HG03064 (cell line): ENCODE results near the gene PLA2G3.
"Not testable (repeated sequence)": the region's sequence is repeated elsewhere in the genome, so short reads cannot be mapped to it uniquely, and the experiment has no call there.

Source experiments
- ATAC-seq: cut with Tn5 transposase; IDR thresholded peaks from one replicate; pipeline ENCODE4 v1.9.1; 2021; ENCODE audit warnings: low read depth; ENCODE audit not compliant: unreplicated experiment

PLA2G3 gene

DNA sequence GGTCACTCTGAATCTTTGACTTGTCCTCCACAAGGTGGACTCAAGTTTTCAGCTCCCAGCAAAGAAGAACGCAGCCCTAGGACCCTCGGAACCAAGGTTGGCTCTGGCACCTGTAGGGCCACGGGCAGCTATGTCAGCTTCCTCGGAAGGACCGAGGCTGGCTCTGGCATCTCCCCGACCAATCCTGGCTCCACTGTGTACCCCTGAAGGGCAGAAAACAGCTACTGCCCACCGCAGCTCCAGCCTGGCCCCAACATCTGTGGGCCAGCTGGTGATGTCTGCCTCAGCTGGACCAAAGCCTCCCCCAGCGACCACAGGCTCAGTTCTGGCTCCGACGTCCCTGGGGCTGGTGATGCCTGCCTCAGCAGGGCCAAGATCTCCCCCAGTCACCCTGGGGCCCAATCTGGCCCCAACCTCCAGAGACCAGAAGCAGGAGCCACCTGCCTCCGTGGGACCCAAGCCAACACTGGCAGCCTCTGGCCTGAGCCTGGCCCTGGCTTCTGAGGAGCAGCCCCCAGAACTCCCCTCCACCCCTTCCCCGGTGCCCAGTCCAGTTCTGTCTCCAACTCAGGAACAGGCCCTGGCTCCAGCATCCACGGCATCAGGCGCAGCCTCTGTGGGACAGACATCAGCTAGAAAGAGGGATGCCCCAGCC lies 15.4 kb downstream of the PLA2G3 start:
- ATAC-seq: no peak

DNA sequence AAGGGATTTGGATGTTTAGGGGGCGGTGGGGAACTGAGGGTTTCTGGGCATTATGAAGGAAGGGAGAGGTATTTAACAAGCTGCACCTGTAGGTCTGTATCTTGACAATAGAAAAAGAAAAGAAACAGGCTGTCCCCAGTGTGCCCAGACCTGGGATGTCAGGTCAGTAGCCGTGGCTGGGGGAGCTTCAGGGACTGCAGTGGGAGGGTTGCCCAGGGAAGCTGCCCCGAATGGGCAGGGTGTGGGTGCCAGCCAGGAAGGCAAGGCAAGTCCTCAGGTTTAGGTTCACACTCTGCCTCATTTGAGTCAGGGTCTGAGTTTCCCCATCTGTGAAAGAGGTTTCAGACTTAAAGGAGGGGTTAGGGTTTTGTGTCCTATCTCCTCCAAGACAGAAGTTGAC lies 16.0 kb downstream of the PLA2G3 start:
- no peak for ATAC-seq

DNA sequence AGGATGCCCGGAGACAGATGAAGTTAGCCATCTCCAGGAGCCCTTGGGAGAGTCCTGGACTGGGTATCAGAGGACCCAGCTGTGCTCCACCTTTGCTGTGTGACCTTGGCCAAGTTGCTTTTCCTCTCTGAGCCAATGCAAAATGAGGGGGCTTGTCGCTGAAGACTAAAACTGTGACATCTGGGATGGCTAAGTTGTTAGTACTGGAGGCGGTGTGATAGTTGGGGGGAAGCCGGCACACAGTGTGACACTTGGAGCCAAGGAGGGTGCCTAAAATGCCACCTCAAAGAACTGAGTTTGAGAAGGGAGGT lies 17.1 kb downstream of the PLA2G3 start:
- ATAC-seq: no peak

DNA sequence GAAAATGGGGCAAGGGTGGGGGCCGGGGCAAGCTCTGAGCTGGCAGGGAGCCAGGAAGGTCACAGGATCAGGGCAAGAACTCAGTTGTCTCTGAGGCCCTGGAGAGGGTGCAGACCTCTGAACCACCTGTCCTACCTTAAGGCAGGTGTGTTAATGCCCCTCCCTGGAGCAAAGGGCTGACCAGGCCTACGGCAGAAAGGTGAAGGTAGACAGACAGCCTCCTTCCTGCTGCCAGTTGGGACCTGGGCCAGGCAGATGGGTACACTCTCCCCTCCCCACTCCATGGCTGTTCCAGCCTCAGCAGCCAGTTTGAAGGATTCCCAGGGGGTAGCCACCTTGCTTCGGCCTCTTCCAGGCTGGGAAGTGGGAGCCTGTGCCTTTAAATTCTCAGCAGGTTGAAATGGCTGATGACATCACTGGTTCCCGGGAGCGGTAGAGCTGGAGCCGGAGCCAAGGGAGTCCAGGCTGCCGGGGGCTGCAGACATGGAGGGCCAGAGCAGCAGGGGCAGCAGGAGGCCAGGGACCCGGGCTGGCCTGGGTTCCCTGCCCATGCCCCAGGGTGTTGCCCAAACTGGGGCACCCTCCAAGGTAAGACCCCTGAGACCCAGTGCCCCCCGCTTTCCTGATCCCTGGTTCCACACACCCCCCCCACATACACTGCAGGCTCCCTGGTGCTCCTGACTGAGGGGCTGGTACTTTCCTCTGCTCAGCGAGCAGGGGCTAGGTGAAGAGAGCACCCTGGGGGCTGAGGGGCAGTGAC lies 17.6 kb downstream of the PLA2G3 start, which contains the start of gene INPP5J:
Gene INPP5J, plus strand, starts transcription at position 435 of the 760 bp plus-strand sequence. Its CDS starts 49 bp downstream, at position 484.
- no peak for ATAC-seq

DNA sequence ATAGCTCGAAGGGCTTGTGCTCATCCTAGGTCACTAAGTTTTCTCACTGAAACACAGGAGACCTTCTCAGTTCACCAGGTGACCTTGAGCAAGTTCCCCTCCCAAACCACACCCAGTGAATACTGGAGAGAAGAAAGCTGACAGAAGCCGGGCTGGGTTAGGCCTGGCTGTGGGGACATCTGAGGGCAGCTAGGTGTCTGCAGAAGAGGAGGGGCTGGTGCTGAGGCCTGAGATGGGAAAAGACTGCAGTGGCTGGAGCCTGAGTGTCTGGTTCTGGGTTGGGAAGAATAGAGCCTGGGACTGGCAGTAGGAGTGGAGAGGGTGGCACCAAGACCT lies 18.1 kb downstream of the PLA2G3 start:
- no peak for ATAC-seq

DNA sequence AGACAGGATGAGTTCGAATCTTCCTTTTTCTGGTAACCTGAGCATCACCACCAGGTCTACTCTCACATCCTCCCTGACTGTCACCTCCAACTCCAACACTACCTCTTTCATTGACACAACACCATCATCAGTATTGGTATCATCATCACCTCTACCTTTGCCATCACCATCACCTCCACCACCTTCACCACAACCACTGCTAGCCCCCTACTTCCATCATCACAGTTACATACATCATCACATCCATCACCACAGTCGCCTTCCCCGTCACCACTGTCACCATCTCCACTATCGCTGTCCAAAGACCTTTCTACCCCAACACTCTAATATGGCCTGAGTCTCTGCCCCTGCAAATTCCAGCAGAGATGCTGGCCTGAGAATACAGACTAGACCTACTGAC lies 18.9 kb downstream of the PLA2G3 start:
- no peak for ATAC-seq

DNA sequence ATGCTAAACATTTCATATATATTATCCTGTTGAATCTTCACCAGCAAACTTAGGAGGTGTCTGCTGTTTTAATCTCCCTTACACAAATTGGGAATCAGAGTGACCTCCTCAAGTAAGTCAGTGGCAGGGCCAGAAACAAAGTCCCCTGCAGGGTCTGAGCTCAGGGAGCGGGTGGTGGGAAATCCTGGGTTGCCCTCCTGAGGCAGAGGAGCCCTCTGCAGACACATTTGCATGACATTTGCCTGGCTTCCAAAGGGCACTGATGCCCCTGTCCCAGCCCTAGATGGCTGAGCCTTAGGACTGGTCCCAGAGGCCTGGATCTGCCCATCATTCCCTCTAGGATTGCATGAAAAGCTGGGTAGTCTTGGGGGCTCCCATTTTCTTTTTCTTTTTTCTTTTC lies 19.7 kb downstream of the PLA2G3 start:
- ATAC-seq: no peak

DNA sequence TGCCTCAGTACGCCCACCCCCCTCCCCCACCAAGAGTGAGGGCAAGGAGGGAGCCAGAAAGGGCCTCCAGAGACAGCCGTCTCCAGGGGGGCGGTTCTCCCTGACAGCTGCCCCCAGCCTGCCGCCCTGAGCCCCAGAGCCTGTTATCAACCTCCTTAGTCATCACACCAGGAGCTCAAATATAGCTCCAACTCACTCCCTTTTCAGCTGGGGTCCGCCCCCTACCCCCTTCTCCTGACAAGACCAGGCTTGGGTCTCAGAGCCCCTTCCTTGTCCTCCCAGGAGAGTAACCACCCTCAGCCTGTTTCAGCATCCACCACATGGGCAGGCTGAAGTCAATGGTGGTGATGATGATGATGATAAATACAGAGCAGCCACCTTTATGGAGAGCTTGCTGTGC lies 20.1 kb downstream of the PLA2G3 start:
- ATAC-seq: no peak

DNA sequence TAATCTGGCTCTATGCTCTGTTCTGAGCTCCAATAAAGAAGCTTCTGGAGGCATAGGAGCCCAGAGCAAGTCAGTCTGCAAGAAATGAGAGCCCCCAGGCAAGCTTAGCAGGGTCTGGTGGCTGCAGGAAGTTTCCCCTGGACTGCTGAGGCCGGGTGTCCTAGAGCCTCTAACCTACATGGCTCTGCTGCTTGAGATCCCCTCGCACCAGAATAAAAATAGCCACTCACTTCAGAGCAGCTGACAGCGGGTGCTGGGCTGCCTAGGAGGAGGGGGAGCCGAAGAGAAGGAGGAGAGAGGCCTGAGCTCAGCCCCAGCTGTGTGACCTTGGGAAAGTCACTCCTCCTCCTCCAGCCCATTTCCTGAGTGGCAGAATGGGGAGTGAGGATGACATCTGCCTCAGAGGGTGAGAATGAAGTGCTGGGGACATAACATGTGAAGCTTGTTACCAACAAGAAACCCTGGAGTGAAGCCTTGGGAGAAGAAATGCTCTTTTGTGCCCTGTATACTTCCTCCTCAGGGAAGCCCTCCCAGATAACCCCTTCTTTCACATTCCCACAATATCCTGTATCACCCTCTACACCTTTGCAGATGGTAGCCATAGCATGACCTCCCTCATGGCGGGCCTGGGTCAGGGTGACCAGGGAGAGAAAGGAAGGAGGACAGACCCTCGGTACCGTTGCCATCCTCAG lies 21.1 kb downstream of the PLA2G3 start:
- no peak for ATAC-seq

DNA sequence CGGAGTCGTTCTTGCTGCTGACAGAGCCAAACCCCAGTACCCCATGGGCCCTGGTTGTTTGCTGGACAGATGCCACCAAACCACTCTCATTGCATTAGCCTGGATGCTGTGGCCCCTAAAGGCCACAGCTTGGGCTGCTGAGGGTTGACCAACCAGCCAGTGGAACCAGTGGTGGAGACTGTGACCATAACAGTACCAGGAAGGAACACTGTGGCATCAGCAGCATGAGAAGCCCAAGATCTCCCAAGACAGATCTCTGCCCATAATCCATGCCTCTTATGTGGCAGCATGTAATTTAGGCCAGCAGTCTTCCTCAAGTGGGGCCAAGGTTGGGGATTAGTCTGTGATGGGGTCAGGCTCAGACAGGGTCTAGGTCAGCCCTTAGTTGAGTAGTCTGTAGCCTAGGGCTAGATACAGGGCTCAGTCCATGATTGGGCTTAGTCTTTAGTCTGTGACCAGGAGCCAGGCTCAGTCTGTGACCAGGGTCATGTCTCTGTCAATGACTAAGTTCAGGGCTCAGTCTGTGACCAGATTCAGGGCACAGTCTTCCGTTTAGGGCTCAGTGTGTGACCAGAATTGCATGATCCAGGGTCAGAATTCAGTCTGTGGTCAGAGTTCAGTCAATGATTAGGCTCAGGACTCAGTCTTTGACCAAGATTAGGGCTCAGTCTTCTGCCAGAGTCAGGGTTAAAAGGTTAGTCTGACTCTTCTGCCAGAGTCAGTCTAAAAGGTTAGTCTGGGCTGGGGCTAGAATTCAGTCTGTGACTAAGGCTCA lies 22.1 kb downstream of the PLA2G3 start:
- ATAC-seq: no peak

DNA sequence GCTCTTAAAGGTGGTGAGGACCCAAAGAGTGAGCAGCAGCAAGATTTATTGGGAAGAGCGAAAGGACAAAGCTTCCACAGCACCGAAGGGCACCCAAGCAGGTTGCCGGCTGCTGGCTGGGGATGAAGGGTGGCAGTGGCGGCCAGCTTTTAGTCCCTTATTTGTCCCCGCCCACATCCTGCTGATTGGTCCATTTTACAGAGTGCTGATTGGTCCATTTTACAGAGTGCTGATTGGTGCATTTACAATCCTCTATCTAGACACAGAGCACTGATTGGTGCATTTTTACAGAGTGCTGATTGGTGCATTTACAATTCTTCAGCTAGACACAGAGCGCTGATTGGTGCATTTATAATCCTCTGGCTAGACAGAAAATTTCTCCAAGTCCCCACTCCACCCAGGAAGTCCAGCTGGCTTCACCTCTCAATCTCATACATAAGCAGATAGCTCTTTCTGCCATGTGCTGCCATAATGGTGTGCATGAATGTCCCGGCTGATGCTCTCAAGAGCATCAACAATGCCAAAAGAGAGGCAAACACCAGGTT lies 27.7 kb downstream of the PLA2G3 start:
- ATAC-seq: not testable (repeated sequence)

DNA sequence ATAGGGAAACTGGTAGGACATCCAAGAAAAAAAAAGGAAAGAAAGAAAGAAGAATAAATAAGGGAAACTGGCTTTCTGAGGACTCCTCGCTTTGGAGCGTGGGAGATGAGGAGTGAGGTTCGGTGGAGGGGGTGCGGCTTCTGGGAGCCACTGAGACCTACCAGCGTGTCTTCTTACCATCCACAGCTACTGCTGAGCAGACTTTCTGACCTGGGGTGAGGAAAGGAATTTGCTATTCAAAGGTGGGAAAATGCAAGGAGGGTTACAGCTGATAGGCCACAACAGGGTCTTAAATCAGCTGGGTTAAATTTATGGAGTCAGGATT lies 32.5 kb downstream of the PLA2G3 start:
- ATAC-seq: no peak

DNA sequence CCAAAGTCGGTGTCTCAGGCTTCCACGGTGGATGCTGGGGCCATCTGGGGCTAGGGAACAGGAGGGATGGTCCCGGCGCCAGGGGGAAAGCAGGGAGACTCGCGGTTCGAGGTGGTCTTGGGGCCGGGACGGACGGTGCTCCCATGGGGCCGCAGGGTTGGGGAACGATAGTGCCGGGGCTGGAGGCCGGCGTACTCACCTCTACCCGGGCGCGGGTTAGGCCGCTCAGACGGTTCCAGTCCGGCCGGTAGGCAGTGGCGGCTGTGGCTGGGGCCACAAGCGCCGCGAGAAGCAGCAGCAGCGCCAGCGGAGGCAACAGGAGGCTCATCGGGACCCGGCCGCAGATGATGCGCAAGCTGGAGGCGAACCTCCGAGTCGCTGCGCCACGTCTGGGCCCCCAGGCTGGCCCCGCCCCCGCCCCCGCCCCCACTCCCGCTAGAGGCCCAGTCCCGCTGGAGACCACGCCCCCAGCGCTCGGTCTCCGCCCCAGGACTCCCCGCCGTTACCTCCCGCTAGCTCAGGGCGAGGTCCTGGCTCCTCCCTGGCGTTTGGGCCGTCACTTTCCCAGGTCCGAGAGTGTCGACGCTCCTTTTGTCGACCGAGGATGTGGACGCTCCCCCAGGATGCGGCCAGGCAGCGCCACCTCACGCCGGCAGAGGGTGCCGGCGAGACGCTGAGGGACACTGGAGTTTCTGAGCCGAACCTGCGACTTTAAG lies 33.0 kb downstream of the PLA2G3 start, which contains the start of gene SELENOM:
Gene SELENOM, minus strand, starts transcription at position 391 of the 716 bp plus-strand sequence. Its CDS starts 63 bp downstream, at position 328.
- peak; percentile 72 for ATAC-seq

DNA sequence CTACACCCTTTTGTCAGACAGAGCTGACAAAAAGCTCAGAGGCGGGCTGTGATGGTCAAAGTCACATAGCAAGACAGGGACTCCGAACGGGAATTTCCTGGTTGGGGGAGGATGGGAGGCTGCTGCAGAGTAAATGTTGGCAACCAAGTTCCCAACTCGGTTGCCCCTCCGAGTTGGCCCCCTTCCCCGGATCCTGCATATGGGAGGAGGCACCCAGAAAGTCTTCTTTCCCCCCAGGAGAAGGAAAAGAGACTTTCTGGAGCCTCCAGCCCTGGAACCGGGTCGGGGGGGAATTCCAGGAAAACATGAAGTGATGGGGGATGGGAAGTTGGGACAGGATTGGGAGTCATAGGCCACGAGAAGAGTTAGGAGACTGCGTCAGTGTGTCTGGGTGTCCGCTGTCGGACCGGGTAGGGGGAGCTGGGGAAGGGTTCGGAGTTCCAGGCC lies 33.6 kb downstream of the PLA2G3 start:
- ATAC-seq: no peak

DNA sequence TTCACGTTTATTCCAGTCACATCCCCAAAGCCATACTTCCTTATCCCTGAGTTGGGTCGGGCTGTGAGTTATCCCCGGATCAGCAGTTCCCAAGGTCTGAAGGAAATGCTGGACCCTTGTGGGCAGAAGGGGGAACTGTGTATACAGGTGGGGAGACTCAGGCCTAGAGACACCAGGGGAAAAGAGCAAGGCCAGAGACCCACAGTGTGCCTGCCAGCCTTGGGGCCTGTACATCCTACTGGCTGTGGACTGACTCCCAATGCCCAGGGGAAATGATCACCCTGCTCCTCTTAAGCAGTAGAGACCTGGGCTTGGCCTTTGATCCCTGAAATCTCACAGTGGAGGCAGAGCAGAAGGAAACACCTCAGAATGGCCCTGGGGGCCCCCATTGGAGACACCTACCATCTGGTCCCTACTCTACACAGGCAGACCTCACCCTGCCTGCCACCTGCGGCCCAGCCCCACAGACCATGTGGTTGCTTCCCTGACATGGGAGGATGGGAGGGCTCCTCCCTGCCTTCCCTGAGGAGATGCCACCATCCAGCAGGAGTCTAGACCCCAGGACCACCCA lies 34.2 kb downstream of the PLA2G3 start:
- ATAC-seq: no peak

DNA sequence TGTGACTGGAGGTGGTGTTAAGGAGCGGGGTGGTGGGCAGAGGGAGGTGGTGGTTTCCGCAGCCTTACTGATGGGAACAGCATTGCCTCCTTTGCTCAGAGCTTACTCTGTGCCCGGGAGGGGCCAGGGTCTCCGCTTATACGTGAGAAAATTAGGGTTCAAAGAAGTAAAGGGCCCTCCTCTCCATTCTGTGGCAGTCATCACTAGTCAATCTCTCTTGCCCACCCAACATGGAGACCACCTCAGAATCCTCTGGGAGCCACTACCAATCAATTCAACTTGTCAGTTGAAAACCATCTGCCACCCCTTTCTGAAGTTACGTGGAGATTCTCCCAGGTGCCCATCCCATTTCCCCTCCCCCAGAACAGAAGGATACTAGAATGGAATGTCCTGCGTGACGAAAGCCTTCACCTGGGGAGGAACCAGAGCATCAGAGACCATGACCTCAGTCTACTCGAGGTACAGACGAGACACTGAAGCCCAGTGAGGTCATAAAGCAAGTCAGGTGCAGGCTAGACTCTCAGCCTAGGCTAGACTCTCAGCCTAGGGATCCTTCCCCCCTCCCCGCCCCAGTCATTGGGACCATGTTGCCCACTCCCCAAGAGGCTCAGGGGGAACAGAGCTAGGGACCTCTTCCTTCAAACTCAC lies 34.9 kb downstream of the PLA2G3 start:
- no peak for ATAC-seq

DNA sequence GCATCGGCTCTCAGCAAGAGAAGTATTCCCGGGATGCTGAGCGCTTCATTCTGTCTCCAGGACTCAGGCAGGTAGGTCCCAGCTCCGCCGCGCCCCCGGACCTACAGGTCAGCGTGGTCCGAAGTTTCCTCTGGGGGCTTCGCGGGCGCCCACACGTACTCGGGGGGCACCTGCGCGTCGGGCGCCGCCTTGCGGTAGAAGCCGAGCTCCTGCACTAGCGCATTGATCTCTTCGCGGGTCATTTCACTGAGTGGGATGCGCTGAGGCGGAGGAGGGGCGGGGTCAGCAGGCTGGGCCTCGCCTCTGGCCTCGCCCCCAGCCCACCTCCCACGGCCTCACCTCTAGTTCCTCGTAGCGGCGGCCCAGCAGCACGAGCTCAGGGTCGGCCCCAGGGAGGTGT lies 35.4 kb downstream of the PLA2G3 start:
- ATAC-seq: no peak

DNA sequence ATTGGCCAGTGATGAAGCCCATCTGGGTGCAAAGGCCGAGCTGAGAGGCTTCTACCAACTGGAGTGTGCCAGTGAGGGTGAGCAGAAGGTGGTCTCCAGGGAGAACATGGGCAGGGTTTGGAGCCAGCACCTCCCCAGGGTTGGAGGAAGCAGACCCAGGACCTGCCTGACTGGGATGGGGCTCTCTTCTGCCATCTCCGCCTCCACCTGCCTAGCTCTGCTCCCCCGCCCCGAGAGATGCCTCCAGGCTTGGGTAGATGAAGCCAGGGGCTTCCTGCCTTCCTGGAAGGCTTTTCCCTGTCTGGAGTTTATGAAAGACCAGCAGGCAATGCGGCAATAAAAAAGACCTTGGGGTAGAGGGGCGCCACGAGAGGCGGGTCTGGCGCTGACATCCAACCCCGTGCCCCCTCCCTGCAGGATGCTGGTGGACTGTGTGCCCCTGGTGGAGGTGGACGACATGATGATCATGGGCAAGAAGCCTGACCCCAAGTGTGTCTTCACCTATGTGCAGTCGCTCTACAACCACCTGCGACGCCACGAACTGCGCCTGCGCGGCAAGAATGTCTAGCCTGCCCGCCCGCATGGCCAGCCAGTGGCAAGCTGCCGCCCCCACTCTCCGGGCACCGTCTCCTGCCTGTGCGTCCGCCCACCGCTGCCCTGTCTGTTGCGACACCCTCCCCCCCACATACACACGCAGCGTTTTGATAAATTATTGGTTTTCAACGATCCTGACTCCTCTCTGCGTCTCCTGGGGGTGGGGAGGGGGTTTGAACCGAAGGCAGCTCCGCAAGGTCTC lies 36.2 kb downstream of the PLA2G3 start:
- no peak for ATAC-seq

DNA sequence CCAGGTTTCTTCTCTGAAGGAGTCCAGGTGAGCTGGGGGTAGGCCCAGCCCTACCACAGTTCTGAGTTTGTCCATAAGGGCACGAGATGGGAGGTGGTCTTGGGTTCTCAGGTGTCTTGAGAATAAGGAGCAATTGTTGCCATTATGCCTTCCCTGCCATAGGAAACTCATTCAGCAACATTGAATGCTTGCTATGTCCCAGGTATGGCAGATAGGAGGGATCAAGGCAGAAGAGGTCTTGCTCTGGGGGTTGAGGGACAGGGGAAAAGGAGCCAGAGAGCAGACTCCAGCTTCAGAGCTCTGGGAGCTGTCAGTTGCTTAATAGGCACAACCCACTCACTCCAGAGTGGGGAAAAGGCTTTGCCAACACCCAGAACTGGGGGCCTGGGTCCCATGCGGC lies 37.2 kb downstream of the PLA2G3 start:
- ATAC-seq: no peak
